ENCODE measurements around the gene TBC1D21.

Gene TBC1D21

GRCh38 chr15:73873456-73873855 lies at the start of gene TBC1D21:
TBC1D21 (plus strand) TSS chr15:73873564; CDS start chr15:73873710, 146 bp downstream.
- in situ Hi-C loops (cut with MboI; ENCODE audit: low pct_unique_long_range_greater_than_20kb, low sequenced_read_pairs, unreplicated experiment) = no loop called here
- peak; percentile 12 for TF ChIP-seq CTCF (IDR thresholded peaks at IDR 0.05; ENCODE audit: extremely low read depth, insufficient read depth, missing control alignments)

GRCh38 chr15:73826711-73827251 lies 46.6 kb upstream of the TBC1D21 start:
- in situ Hi-C loops (cut with MboI; ENCODE audit: low pct_unique_long_range_greater_than_20kb, low sequenced_read_pairs, unreplicated experiment) = no loop called here

More at GRCh38 chr15:73873456-73873855, at the start of gene TBC1D21:
- DNase-seq (ENCODE audit: low spot score) = no peak

GRCh38 chr15:73829523-73829922 lies 43.8 kb upstream of the TBC1D21 start:
- no peak for TF ChIP-seq CTCF (IDR thresholded peaks at IDR 0.05; ENCODE audit: extremely low read depth, insufficient read depth, missing control alignments)
- no peak for DNase-seq (ENCODE audit: low spot score)
- in situ Hi-C loops (cut with MboI; ENCODE audit: low pct_unique_long_range_greater_than_20kb, low sequenced_read_pairs, unreplicated experiment) = no loop called here

More at GRCh38 chr15:73826711-73827251, 46.6 kb upstream of the TBC1D21 start:
- TF ChIP-seq CTCF (IDR thresholded peaks at IDR 0.05; ENCODE audit: extremely low read depth, insufficient read depth, missing control alignments) = no peak
- no peak for DNase-seq (ENCODE audit: low spot score)

- no peak for DNase-seq (ENCODE audit: low spot score)
- in situ Hi-C loops (cut with MboI; ENCODE audit: low pct_unique_long_range_greater_than_20kb, low sequenced_read_pairs, unreplicated experiment) = no loop called here
- no peak for TF ChIP-seq CTCF (IDR thresholded peaks at IDR 0.05; ENCODE audit: extremely low read depth, insufficient read depth, missing control alignments)
Observed at GRCh38 chr15:73832657-73833056, 40.7 kb upstream of the TBC1D21 start.

- in situ Hi-C loops (cut with MboI; ENCODE audit: low pct_unique_long_range_greater_than_20kb, low sequenced_read_pairs, unreplicated experiment) = no loop called here
- no peak for TF ChIP-seq CTCF (IDR thresholded peaks at IDR 0.05; ENCODE audit: extremely low read depth, insufficient read depth, missing control alignments)
- DNase-seq (ENCODE audit: low spot score) = no peak
Observed at GRCh38 chr15:73836845-73837244, 36.5 kb upstream of the TBC1D21 start.

- TF ChIP-seq CTCF (IDR thresholded peaks at IDR 0.05; ENCODE audit: extremely low read depth, insufficient read depth, missing control alignments) = no peak
- in situ Hi-C loops (cut with MboI; ENCODE audit: low pct_unique_long_range_greater_than_20kb, low sequenced_read_pairs, unreplicated experiment) = no loop called here
- DNase-seq (ENCODE audit: low spot score) = no peak
Observed at GRCh38 chr15:73838831-73839426, 34.4 kb upstream of the TBC1D21 start.
